Measurements from ENCODE around the gene TSHZ2. TPM values are rescaled to one million over a fixed set of nuclear protein-coding genes. Genes with fewer than 3 reads are reported as not detected.

Gene TSHZ2
- total RNA-seq, 3 donors from 2014 or later = 8.1 to 19.3 (median 8.4) TPM

DNA sequence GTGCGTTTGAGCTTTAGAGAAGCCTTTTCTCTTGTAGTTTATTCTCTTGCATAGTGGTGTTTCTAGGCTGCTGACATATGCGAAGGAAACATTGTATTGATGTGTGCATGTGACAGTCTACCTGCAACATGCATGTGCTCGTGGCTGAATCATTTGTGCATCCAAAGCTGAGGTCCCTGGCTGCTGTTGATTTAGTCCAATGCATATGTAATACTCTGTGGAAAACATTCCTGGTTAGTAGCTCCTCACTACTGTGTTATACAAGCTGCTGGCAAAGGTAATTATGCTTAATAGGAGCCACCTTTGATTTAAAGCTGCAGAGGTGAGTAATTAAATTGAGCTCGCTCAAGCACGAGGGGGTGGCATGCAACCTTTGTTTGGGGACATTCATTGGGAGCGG lies 24.5 kb downstream of the TSHZ2 start:
- Mint-ChIP-seq H3K4me3 (no peak overlapping the region), H3K4me1 (ENCODE audit: low read depth) (peaks cover 63% of the 10 kb centered on the region), H3K36me3 (ENCODE audit: insufficient read depth) (peaks cover 9% of the 10 kb centered on the region), H3K9me3 (no peaks in the 10 kb centered on the region), H3K27me3 (ENCODE audit: low read depth) (peaks cover 2% of the 10 kb centered on the region)
- DNase-seq (no peak), ATAC-seq (no peak)

DNA sequence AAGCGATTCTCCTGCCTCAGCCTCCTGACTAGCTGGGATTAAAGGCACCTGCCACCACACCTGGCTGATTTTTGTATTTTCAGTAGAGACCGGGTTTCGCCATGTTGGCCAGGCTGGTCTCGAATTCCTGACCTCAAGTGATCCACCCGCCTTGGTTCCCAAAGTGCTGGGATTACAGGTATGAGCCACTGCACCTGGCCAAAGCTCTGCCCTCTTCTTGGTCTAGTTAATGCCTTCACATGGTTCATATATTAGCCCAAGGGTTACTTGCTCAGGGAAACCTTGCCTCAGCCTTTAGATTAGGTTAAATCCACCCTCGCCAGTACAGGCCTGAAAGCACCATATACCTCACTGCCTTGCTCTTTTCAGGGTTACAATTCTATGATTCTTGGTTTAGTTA lies 26.1 kb downstream of the TSHZ2 start:
- no peak for ATAC-seq
- Mint-ChIP-seq H3K9me3 (no peaks in the 10 kb centered on the region), H3K4me3 (no peak overlapping the region), H3K36me3 (ENCODE audit: insufficient read depth) (peaks cover 9% of the 10 kb centered on the region), H3K27me3 (ENCODE audit: low read depth) (peaks cover 2% of the 10 kb centered on the region), H3K4me1 (ENCODE audit: low read depth) (peaks cover 63% of the 10 kb centered on the region)
- DNase-seq = no peak

DNA sequence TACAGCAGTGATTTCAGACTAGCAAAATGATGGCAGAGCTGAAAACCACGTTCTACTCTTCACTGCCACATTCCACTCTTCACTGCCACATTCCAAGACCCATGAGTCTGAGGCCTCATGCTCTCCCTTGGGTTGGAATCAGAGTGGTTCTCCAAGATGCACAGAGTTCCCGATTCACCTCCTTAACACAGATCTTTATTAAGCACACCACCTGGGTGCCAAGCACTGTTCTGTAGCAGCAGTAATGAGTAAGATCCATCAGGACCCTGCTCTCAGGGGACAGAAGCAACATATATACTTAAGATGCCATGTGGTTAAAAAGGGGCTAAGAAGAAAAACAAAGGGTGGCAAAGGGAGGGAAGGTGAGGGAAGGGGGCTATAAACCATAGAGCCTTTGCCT lies 26.9 kb downstream of the TSHZ2 start:
- Mint-ChIP-seq H3K36me3 (ENCODE audit: insufficient read depth) (peaks cover 9% of the 10 kb centered on the region), H3K9me3 (no peaks in the 10 kb centered on the region), H3K4me1 (ENCODE audit: low read depth) (peaks cover 64% of the 10 kb centered on the region), H3K27me3 (ENCODE audit: low read depth) (peaks cover 2% of the 10 kb centered on the region), H3K4me3 (no peak overlapping the region)
- ATAC-seq (no peak), DNase-seq (no peak)

DNA sequence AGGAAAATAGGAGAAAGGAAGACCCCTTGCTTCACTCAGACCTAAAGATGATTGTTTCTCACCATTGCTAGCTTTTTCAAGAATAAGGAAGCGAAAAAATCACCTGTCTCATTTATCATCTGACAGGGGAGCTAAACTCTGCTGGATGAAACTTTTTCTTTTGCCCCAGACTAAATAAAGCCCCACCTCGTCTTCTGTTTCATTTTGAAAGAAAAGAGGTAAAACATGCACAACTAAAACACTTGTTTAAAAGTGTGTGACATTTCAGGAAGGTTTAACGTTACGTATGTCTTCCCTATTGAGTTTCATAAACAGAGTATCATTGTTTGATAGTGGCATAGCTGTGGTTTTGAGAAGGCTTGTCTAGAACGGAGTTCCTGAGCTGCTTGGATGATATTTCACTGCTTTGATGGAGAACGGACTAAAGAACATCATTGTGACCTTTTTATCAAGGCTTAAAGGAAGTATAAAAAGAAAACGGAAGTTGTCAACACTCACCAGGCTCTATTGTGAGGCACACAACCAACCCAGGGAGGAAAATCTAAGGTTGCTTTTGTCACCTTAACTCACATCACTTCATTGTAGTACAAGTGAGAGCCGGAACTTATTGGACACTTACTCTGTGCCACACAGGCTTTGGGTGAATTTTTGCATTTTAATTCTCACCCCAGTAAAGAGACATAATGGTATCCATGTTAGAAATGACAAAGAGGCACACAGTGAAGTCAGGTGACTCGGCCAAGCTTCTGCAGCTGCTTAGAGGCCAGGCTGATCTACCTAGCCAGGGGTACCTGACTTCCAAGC lies 29.5 kb downstream of the TSHZ2 start:
- ATAC-seq = peak; percentile 68 to 72
- no peak for DNase-seq
- Mint-ChIP-seq H3K9me3 (no peaks in the 10 kb centered on the region), H3K4me3 (peak overlapping the region; percentile 73), H3K4me1 (ENCODE audit: low read depth) (peaks cover 64% of the 10 kb centered on the region), H3K27me3 (ENCODE audit: low read depth) (no peaks in the 10 kb centered on the region), H3K36me3 (ENCODE audit: insufficient read depth) (peaks cover 10% of the 10 kb centered on the region)

DNA sequence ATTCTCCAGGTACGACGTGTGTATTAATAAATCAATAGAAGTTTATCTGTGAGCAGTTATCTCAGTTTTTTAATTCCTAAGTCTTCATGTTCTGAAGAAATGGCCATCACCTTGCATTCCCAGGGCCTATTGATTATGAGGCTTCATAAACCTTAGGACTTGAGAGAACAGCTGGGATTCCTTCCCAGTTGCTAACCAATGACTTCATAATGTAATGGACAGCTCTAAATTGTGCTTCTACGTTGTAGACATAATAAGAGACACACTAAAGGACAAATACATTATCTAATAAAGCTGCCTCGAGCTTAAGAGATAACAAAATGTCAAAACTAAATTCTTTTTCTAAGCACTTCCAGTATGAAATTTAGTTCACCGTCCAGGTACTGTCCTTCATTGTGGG lies 30.6 kb downstream of the TSHZ2 start:
- H3K36me3 Mint-ChIP-seq (ENCODE audit: insufficient read depth) = peaks cover 7% of the 10 kb centered on the region
- no peak for ATAC-seq
- DNase-seq = no peak
- no peaks in the 10 kb centered on the region for H3K9me3 Mint-ChIP-seq
- no peak overlapping the region for H3K4me3 Mint-ChIP-seq
- no peaks in the 10 kb centered on the region for H3K27me3 Mint-ChIP-seq (ENCODE audit: low read depth)
- H3K4me1 Mint-ChIP-seq (ENCODE audit: low read depth) = peaks cover 67% of the 10 kb centered on the region

DNA sequence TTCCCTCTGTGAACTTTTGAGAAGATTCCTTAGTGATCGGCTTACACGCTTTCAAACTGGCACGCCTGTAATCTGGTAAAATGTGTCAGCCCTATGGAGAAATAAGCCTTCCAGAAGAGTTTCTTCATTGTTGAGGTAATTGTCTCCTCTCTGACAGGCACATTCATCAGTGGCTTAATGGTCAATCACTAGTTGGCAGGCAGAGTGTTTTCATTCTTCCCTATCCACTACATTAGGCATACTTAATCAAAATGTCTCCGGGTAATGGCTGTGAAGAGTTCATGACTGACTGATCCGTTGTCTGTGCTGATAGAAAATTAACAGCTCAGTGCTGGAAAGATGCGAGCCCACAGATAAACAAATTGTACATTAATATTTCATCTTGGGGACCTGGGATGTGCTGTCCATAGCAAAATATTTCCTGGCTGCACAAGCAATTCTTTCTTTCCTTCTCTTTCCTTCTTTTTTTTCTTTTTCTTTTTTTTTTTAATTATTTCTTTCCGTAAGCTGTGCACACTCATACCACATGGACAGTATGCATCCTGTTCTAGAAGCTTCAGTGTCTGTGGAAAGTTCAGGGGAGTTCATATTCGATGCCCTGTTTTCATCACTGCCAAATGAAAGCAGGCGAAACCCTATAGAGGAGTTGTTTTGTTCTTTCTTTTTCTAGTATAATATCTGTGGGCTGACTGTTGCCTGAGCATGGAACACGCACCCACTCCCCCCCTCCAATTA lies 31.4 kb downstream of the TSHZ2 start:
- no peak for DNase-seq
- ATAC-seq = no peak
- peaks cover 7% of the 10 kb centered on the region for H3K36me3 Mint-ChIP-seq (ENCODE audit: insufficient read depth)
- H3K27me3 Mint-ChIP-seq (ENCODE audit: low read depth) = no peaks in the 10 kb centered on the region
- peaks cover 68% of the 10 kb centered on the region for H3K4me1 Mint-ChIP-seq (ENCODE audit: low read depth)
- no peak overlapping the region for H3K4me3 Mint-ChIP-seq
- no peaks in the 10 kb centered on the region for H3K9me3 Mint-ChIP-seq

DNA sequence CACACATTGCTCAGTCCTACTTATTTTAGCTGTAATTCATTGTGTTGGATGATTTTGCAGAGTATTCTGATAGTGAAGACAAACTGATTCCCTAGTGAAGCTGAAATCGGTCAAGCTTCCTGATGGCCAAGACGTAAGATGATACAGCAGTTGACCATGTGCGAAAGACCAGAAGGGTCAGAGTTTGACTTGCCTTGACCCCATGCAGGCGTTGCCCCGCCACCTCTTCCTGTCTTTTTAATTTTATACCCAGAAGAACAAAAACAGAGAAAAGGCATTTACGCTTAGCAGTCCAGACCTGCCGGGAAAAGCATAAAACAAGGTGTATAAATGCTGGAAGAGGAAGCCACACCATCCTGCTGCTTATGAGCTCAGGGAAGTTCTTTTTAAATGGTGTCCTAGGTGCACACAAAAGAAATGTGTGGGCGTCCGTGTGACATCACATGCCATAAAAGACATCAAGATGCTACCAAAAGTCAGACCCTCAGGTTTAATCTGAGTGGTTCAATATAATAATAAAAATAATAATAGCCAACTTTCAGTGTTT lies 32.2 kb downstream of the TSHZ2 start:
- no peak for DNase-seq
- no peak for ATAC-seq
- H3K9me3 Mint-ChIP-seq = no peaks in the 10 kb centered on the region
- no peak overlapping the region for H3K4me3 Mint-ChIP-seq
- H3K27me3 Mint-ChIP-seq (ENCODE audit: low read depth) = no peaks in the 10 kb centered on the region
- H3K36me3 Mint-ChIP-seq (ENCODE audit: insufficient read depth) = peaks cover 5% of the 10 kb centered on the region
- H3K4me1 Mint-ChIP-seq (ENCODE audit: low read depth) = peaks cover 66% of the 10 kb centered on the region

DNA sequence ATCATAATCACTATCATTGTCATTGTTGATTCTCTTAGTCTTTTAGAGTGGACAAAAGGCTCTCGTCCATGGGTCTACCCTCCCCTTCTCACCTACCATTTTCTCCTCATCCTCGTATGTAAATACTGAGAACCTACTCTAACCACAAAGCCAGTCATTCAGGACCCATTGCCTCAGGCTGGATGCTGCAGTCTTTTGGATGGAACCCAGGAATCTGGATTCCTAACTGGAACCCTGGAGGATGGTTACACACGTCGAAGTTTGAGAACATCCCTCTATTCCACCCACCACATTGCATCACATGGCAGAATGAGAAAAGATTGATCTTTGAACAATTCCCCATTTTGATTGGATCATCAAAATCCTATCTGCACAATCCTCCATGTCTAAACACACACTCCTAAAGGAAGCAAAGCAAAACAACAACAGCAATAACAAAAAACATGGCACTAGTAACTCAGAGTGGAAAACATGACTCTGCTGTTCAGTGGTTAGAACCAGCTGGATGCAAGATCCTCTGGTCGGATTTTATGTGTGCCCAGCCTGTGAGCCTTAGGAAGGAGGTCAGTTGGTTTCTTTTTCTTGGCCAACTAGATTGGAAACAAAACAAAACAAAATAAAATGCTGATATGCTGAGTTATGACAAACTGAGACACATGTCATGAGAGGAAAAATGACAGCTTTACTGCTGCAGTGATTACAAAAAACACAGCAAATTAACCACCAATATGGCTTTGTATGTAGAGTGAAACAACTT lies 38.0 kb downstream of the TSHZ2 start:
- Mint-ChIP-seq H3K4me3 (no peak overlapping the region), H3K27me3 (ENCODE audit: low read depth) (peaks cover 3% of the 10 kb centered on the region), H3K4me1 (ENCODE audit: low read depth) (peaks cover 54% of the 10 kb centered on the region), H3K9me3 (peaks cover 19% of the 10 kb centered on the region), H3K36me3 (ENCODE audit: insufficient read depth) (peaks cover 21% of the 10 kb centered on the region)
- DNase-seq = no peak
- ATAC-seq = no peak

DNA sequence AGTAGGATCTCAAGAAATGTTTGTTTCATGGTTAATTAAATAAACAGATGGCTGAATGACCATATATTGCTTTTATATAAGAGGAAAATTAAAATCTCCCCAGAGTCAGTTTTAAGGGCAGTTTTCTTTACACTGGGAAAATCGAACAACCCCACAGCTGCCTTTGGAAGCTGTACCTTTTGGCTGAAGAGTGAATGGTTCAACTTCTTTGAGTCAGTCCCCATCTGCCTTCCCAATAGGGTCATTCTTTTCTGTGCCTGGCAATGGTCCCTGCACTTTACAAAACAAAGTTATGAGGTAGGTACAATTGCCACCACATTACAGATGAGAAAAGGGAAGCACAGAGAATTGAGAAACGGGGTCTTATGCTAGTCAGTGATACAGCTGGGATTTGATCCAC lies 39.5 kb downstream of the TSHZ2 start:
- no peak overlapping the region for H3K4me3 Mint-ChIP-seq
- H3K9me3 Mint-ChIP-seq = peaks cover 23% of the 10 kb centered on the region
- DNase-seq = no peak
- peaks cover 3% of the 10 kb centered on the region for H3K27me3 Mint-ChIP-seq (ENCODE audit: low read depth)
- peaks cover 45% of the 10 kb centered on the region for H3K4me1 Mint-ChIP-seq (ENCODE audit: low read depth)
- ATAC-seq = no peak
- peaks cover 28% of the 10 kb centered on the region for H3K36me3 Mint-ChIP-seq (ENCODE audit: insufficient read depth)

DNA sequence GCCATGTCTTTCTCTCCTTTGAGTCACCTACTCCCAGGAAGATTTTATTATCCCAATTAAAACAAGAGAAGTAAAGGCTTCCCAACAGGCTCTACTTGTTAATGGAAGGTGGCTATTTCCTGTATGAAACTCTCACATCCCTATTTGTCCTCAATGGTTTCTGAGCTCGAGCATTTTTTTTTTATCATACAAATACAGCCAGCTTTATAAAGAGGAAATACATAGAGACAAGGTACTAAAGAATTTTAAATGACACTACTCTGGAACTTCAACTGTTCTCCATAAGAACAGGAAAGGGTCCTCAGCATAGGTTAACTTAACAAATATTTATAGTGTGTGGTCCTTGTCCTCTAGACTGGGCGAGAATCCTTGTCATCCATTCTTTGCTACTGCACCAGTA lies 41.0 kb downstream of the TSHZ2 start:
- peaks cover 36% of the 10 kb centered on the region for H3K36me3 Mint-ChIP-seq (ENCODE audit: insufficient read depth)

DNA sequence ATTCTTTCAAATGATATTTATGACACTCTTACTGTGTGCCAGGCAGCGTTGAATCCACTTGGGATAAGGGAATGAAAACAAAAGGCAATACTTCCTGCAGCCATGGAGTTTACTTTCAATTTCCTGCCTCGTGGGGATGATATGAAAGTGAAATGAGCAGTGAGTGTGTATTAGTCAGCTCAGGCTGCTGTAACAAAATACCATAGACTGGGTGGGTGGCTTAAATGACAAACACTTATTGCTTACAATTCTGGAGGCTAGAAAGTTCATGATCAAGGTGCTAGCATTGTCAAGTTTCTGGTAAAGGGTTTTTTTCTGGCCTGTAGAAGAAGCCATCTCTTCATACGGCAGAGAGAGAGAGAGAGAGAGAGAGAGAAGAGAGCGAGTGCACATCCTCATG lies 41.7 kb downstream of the TSHZ2 start:
- peaks cover 27% of the 10 kb centered on the region for H3K9me3 Mint-ChIP-seq
- peak; percentile 62 to 67 for ATAC-seq
- peaks cover 44% of the 10 kb centered on the region for H3K4me1 Mint-ChIP-seq (ENCODE audit: low read depth)

More for the DNA sequence above, 41.0 kb downstream of the TSHZ2 start:
- DNase-seq = no peak
- peaks cover 41% of the 10 kb centered on the region for H3K4me1 Mint-ChIP-seq (ENCODE audit: low read depth)
- H3K27me3 Mint-ChIP-seq (ENCODE audit: low read depth) = peaks cover 3% of the 10 kb centered on the region
- peaks cover 27% of the 10 kb centered on the region for H3K9me3 Mint-ChIP-seq
- ATAC-seq = no peak
- no peak overlapping the region for H3K4me3 Mint-ChIP-seq

DNA sequence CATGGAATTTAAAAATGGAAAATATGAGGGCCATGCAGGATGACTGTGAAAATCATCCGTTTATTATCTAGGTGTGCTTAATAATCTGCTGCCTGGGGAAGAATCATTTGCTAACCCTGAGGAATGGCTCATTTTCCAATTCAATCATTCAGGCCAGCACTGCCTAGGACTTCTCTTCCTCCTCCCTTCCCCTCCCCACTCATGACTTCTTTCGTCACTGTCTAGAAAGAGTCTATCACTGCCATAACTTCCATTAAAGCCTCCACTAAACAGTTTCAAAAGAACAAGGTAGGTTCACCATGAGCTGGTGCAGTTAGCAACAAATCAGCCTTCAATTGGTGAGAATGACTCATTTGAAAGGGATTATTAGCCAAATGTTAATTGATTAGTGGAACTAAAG lies 43.9 kb downstream of the TSHZ2 start:
- H3K4me3 Mint-ChIP-seq = no peak overlapping the region

More for the DNA sequence above, 41.7 kb downstream of the TSHZ2 start:
- no peak overlapping the region for H3K4me3 Mint-ChIP-seq
- DNase-seq = no peak
- peaks cover 3% of the 10 kb centered on the region for H3K27me3 Mint-ChIP-seq (ENCODE audit: low read depth)
- H3K36me3 Mint-ChIP-seq (ENCODE audit: insufficient read depth) = peaks cover 39% of the 10 kb centered on the region

DNA sequence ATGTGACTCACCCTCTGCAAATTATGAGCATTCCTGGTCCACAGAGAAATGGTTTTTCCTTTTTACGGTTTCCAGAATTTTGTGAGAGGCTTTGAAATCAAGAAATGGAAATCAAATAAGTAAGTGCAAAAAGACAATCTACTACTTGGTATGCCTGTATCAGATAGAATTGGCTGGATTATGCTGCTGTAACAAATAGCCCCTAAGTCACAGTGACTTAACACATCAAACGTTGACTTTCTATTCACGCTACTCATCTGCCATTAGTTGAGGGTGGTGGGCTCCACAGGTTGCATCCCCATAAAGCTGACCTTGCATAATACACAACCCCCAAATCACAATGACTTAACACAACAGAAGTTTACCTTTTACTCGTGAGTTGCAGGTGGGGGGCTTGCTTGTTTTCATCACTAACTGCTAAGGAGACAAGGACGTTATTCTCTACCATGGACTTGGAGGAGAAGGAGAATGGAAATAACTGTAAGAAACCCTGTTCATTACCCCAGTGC lies 44.4 kb downstream of the TSHZ2 start:
- ATAC-seq = no peak
- H3K36me3 Mint-ChIP-seq (ENCODE audit: insufficient read depth) = peaks cover 35% of the 10 kb centered on the region
- peaks cover 58% of the 10 kb centered on the region for H3K4me1 Mint-ChIP-seq (ENCODE audit: low read depth)
- H3K27me3 Mint-ChIP-seq (ENCODE audit: low read depth) = peaks cover 5% of the 10 kb centered on the region
- no peak for DNase-seq
- no peak overlapping the region for H3K4me3 Mint-ChIP-seq
- peaks cover 27% of the 10 kb centered on the region for H3K9me3 Mint-ChIP-seq

More for the DNA sequence above, 43.9 kb downstream of the TSHZ2 start:
- H3K27me3 Mint-ChIP-seq (ENCODE audit: low read depth) = peaks cover 5% of the 10 kb centered on the region
- ATAC-seq (no peak), DNase-seq (no peak)
- peaks cover 55% of the 10 kb centered on the region for H3K4me1 Mint-ChIP-seq (ENCODE audit: low read depth)
- peaks cover 27% of the 10 kb centered on the region for H3K9me3 Mint-ChIP-seq
- peaks cover 34% of the 10 kb centered on the region for H3K36me3 Mint-ChIP-seq (ENCODE audit: insufficient read depth)

DNA sequence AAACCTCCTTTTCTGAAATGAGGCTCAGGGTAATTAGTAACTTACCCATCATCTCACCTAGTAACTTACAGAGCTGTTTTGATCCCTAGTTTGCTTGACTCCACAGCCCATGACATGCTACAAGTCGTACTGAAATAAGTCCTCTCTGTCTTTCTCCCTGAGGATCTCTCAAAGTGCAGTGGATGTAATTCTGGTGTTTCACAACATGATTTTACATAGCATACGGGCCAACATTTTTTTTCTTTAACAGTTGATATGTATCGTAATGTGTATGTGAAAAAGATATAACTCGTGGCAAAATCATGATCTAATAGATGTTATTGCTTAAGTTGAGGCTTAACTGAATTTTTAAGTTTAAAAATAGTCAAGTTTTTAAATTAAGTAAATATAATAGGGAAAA lies 45.0 kb downstream of the TSHZ2 start:
- no peak overlapping the region for H3K4me3 Mint-ChIP-seq
- ATAC-seq = no peak
- peaks cover 64% of the 10 kb centered on the region for H3K4me1 Mint-ChIP-seq (ENCODE audit: low read depth)
- H3K27me3 Mint-ChIP-seq (ENCODE audit: low read depth) = peaks cover 5% of the 10 kb centered on the region
- no peak for DNase-seq
- H3K9me3 Mint-ChIP-seq = peaks cover 27% of the 10 kb centered on the region
- peaks cover 35% of the 10 kb centered on the region for H3K36me3 Mint-ChIP-seq (ENCODE audit: insufficient read depth)
